ENCODE measurements around the gene CDKN2AIP.

- TF ChIP-seq, protein P1, sequence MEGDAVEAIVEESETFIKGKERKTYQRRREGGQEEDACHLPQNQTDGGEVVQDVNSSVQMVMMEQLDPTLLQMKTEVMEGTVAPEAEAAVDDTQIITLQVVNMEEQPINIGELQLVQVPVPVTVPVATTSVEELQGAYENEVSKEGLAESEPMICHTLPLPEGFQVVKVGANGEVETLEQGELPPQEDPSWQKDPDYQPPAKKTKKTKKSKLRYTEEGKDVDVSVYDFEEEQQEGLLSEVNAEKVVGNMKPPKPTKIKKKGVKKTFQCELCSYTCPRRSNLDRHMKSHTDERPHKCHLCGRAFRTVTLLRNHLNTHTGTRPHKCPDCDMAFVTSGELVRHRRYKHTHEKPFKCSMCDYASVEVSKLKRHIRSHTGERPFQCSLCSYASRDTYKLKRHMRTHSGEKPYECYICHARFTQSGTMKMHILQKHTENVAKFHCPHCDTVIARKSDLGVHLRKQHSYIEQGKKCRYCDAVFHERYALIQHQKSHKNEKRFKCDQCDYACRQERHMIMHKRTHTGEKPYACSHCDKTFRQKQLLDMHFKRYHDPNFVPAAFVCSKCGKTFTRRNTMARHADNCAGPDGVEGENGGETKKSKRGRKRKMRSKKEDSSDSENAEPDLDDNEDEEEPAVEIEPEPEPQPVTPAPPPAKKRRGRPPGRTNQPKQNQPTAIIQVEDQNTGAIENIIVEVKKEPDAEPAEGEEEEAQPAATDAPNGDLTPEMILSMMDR (IDR thresholded peaks at IDR 0.05; ENCODE audit: insufficient read depth, low read length, poor library complexity, severe bottlenecking): no peak
- TF ChIP-seq EZH2phosphoT487 (conservative IDR thresholded peaks at IDR 0.05; ENCODE audit: low read length): no peak
These were observed 5.7 kb downstream of the CDKN2AIP start for GRCh38 chr4:183450108-183450507.

All from SU-DHL-6 (cell line).